Muscle of arm (tissue), 14 donors: ENCODE measurements around the gene ZYG11B. TPM values are rescaled to one million over a fixed set of nuclear protein-coding genes. Genes with fewer than 3 reads are reported as not detected.
"Not testable (repeated sequence)": the region's sequence is repeated elsewhere in the genome, so short reads cannot be mapped to it uniquely, and the experiment has no call there.

ENCODE experiments used
- DNase-seq: peaks from one replicate; pipeline ENCODE4 v3.0.0-alpha.2; 2013
- long read RNA-seq, 11 donors: transcript quantifications; one replicate each; lab custom pipeline, GENCODE V29; 2026
- polyA plus RNA-seq, 12 donors: library from polyadenylated mRNA; unstranded; fragments of 120-200 nt; gene quantifications; one replicate each; pipeline ENCODE4 v1.2.1, GENCODE V29; 2013; ENCODE audit not compliant: insufficient read length in 12 of 12

ZYG11B gene
- polyA plus RNA-seq: 100 to 1,000 TPM in 1 of 12 donors, 10 to 100 TPM in 11; 20.2 to 102 (median 38.9) TPM
- long read RNA-seq, donor 1, full-length matches to known transcripts: 1 of 10 reads
- long read RNA-seq, donor 1, partial matches to known transcripts: 0 of 10 reads
- long read RNA-seq, donor 1, other reads (novel, unspliced or antisense): 9 of 10 reads
- long read RNA-seq, donor 2, full-length matches to known transcripts: 12 of 824 reads
- long read RNA-seq, donor 2, partial matches to known transcripts: 786 of 824 reads
- long read RNA-seq, donor 2, other reads (novel, unspliced or antisense): 26 of 824 reads
- long read RNA-seq, donor 3, full-length matches to known transcripts: 4 of 18 reads
- long read RNA-seq, donor 3, partial matches to known transcripts: 14 of 18 reads
- long read RNA-seq, donor 3, other reads (novel, unspliced or antisense): 0 of 18 reads
- long read RNA-seq, donor 4, full-length matches to known transcripts: 3 of 13 reads
- long read RNA-seq, donor 4, partial matches to known transcripts: 10 of 13 reads
- long read RNA-seq, donor 4, other reads (novel, unspliced or antisense): 0 of 13 reads
- long read RNA-seq, donor 5, full-length matches to known transcripts: 10 of 150 reads
- long read RNA-seq, donor 5, partial matches to known transcripts: 86 of 150 reads
- long read RNA-seq, donor 5, other reads (novel, unspliced or antisense): 54 of 150 reads
- long read RNA-seq, donor 6, full-length matches to known transcripts: 5 of 244 reads
- long read RNA-seq, donor 6, partial matches to known transcripts: 234 of 244 reads
- long read RNA-seq, donor 6, other reads (novel, unspliced or antisense): 5 of 244 reads
- long read RNA-seq, donor 7, full-length matches to known transcripts: 3 of 8 reads
- long read RNA-seq, donor 7, partial matches to known transcripts: 0 of 8 reads
- long read RNA-seq, donor 7, other reads (novel, unspliced or antisense): 5 of 8 reads
- long read RNA-seq, donor 8, full-length matches to known transcripts: 7 of 451 reads
- long read RNA-seq, donor 8, partial matches to known transcripts: 438 of 451 reads
- long read RNA-seq, donor 8, other reads (novel, unspliced or antisense): 6 of 451 reads
- long read RNA-seq, donor 9, full-length matches to known transcripts: 3 of 299 reads
- long read RNA-seq, donor 9, partial matches to known transcripts: 296 of 299 reads
- long read RNA-seq, donor 9, other reads (novel, unspliced or antisense): 0 of 299 reads
- long read RNA-seq, donor 10, full-length matches to known transcripts: 7 of 339 reads
- long read RNA-seq, donor 10, partial matches to known transcripts: 332 of 339 reads
- long read RNA-seq, donor 10, other reads (novel, unspliced or antisense): 0 of 339 reads
- long read RNA-seq, donor 11, full-length matches to known transcripts: 7 of 39 reads
- long read RNA-seq, donor 11, partial matches to known transcripts: 27 of 39 reads
- long read RNA-seq, donor 11, other reads (novel, unspliced or antisense): 5 of 39 reads

GRCh38 chr1:52726265-52727113 is at the start of gene ZYG11B:
ZYG11B (plus strand) TSS chr1:52726453; CDS start chr1:52726654, 201 bp downstream.
- peak; percentile 88 for DNase-seq

- DNase-seq: no peak
Observed at GRCh38 chr1:52677076-52677806, 49.0 kb upstream of the ZYG11B start.

GRCh38 chr1:52679048-52679447 is 47.2 kb upstream of the ZYG11B start:
- DNase-seq: no peak

GRCh38 chr1:52679498-52679897 is 46.8 kb upstream of the ZYG11B start:
- no peak for DNase-seq

GRCh38 chr1:52680353-52680752 is 45.9 kb upstream of the ZYG11B start:
- no peak for DNase-seq

- DNase-seq: no peak
Observed at GRCh38 chr1:52681136-52681535, 45.1 kb upstream of the ZYG11B start.

- DNase-seq: no peak
Observed at GRCh38 chr1:52683367-52683940, 42.8 kb upstream of the ZYG11B start.

GRCh38 chr1:52684545-52684944 is 41.7 kb upstream of the ZYG11B start:
- no peak for DNase-seq

GRCh38 chr1:52686261-52686751 is 39.9 kb upstream of the ZYG11B start:
- peak; percentile 66 for DNase-seq

GRCh38 chr1:52686830-52687229 is 39.4 kb upstream of the ZYG11B start:
- DNase-seq: no peak

GRCh38 chr1:52691821-52692220 is 34.4 kb upstream of the ZYG11B start:
- no peak for DNase-seq

- no peak for DNase-seq
Observed at GRCh38 chr1:52692697-52693096, 33.6 kb upstream of the ZYG11B start.

GRCh38 chr1:52693351-52693750 is 32.9 kb upstream of the ZYG11B start:
- not testable (repeated sequence) for DNase-seq

- DNase-seq: no peak
Observed at GRCh38 chr1:52693843-52694242, 32.4 kb upstream of the ZYG11B start.

GRCh38 chr1:52695627-52696026 is 30.6 kb upstream of the ZYG11B start:
- no peak for DNase-seq

- peak; percentile 89 for DNase-seq
Observed at GRCh38 chr1:52697795-52698674, 28.2 kb upstream of the ZYG11B start, which contains the start of gene COA7. COA7 (minus strand) TSS chr1:52698347; CDS start chr1:52698326, 21 bp downstream.

GRCh38 chr1:52702886-52703787 is 23.1 kb upstream of the ZYG11B start:
- DNase-seq: peak; percentile 80
